ENCODE measurements around the gene DDX47.
"Not testable (repeated sequence)": the region's sequence is repeated elsewhere in the genome, so short reads cannot be mapped to it uniquely, and the experiment has no call there.

DDX47 gene

DNA sequence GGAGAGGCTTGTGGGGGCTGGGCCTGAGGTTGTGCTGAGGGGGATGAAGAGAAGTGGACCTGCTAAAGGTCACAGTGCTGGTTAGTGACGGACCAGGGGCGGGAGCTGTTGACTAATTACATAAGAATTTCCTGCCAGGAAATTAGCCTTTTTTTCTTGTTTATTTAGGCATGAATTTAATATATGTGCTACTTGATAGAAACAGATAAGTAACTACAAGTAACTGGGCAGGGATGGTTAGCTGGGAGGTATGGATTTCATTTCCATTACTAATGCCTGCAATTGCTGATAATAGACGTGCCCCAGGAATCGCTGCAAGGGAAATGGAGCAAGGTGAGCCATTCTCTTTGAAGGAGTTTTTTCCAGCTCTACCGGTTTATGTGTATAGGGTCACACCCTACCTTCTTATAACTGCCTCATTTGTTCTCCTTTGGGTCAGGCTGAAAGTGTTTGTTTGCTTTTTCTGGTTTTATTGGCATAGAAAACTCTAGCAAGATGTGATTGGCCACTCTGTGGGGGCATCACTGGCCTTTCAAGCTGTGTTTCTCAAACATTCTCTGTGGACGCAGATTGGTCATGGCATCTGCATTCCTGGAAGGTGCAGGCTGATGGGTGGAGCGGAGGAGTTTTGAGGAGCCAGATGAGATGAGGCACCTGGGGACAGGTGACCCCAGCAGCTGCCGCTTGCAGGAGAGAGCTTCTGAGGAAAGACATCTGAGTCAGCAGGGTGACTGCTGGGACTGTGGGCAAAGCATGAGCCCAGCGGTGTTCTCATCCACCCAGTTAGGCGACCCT lies 59.2 kb downstream of the DDX47 start:
- DNase-seq (ENCODE audit: low read depth in 2 of 2): no peak

DNA sequence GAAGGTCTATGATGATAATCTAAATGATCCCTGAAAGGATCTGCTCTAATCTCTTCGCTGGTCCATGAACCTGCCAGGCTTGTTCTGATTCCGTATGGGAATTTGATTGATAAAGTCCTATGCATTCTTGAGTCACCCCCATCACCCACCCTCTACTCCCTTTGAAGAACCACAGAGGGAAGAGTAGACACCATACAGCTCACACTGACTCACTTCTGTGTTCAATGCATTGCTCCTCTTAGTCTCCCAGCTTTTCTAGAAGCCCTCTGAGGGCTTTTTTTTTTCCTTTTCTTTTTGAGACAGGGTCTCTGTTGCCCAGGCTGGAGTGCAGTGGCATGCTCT lies 59.8 kb downstream of the DDX47 start:
- no peak for DNase-seq (ENCODE audit: low read depth in 2 of 2)

DNA sequence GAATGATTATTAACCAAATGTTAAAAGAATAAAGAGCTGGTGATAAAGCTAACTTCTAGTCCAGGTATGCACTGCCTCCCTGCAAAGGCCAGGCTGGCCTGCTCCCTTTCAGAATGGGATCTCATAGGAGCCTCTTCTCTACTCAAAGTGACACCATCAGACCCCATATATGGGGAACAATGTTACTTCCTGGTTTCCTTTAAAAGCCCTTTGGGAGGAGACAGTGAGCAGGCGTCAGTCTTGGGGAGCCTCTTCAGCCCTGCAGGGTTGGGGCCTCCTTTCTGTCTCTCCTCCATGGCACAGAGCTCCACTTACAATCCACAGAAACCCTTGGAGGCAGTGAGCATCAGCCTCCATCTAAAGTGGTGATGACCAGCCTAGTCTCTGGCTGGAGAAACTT lies 60.9 kb downstream of the DDX47 start:
- DNase-seq (ENCODE audit: low read depth in 2 of 2): no peak

DNA sequence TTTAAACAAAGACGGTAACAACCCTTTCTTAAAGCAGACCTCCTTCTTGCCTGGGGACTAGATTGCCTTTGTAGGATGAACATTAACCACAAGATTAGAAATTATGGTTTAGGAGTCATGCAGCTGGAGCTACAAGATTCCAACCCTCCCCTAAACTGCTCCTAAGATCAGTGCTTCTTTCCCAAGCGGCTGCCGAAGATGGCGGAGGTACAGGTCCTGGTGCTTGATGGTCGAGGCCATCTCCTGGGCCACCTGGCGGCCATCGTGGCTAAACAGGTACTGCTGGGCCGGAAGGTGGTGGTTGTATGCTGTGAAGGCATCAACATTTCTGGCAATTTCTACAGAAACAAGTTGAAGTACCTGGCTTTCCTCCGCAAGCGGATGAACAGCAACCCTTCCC lies 62.2 kb downstream of the DDX47 start:
- not testable (repeated sequence) for DNase-seq (ENCODE audit: low read depth in 2 of 2)

DNA sequence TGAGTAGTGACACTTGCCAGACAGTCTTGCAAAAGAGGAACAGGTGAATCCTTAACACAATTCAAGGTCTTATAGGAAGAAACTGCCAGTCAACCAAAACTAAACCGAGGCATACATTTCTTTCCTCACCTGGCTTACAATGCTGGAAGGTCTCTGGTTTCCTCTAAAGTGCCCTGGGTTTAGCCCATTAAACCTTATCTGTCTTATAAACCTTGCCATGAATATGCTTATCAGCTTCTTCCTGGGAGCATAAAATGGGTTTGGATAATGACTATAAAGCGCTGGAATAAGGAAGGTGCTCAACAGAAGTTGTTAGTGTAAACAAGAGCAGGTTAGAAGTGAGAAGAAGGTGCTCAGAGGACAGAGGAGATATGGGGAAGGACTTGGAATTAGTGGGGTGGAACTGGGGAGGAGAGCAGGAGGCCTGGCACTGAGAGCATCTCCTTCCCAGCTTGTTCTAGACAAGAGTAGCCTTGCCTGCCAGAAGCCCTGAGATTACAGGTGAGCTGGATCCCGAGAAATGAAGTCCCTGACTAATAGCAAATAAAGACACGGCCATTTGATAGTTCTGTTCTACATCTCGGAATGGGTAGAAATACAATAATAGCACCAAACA lies 64.1 kb downstream of the DDX47 start:
- no peak for DNase-seq (ENCODE audit: low read depth in 2 of 2)

DNA sequence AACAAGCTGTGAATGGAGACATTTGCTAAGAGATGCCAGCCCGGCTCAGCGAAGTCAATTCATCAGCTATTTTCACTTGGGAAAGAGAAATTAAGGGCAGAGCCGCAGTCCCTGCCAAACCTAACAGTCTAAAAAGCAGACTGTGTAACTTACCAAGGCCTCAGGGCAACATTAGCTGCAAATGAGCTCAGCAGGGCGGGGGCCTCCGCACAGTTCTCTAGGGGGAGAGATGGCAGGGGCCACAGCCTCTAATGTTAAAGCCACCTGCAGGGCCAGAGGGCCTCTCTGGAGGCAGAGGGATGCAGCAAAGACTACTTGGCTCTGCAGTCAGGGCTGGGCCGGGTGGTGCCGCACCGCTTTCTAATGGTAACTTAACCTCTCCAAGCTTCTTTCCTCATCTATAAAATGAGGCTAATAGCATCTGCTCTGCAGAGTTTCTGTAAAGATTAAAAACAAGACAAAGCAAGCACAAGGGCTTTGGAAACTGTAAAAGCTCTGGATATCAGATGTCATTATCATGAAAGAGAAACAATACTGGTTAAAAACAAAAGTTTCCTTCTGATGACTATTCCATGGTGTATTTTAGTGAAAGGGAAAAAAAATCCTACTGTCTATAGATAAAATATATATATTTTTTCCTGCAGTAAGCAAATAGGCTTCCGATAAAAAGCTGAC lies 64.8 kb downstream of the DDX47 start:
- no peak for DNase-seq (ENCODE audit: low read depth in 2 of 2)
